Measurements from ENCODE around the gene RABGGTA.

GRCh38 chr14:24286996-24287395 lies 15.6 kb upstream of the RABGGTA start:
- TF ChIP-seq CTCF (conservative IDR thresholded peaks at IDR 0.05 in 1 of 2, IDR thresholded peaks at IDR 0.05 in 1 of 2; ENCODE audit: extremely low read depth in 1 of 2, insufficient read depth in 1 of 2, low read depth in 1 of 2, low read length in 2 of 2) (no peak), EZH2 (IDR thresholded peaks at IDR 0.05; ENCODE audit: borderline replicate concordance, low read length) (no peak)
